Measurements from ENCODE around the gene TPPP3.

The TPPP3 gene

DNA sequence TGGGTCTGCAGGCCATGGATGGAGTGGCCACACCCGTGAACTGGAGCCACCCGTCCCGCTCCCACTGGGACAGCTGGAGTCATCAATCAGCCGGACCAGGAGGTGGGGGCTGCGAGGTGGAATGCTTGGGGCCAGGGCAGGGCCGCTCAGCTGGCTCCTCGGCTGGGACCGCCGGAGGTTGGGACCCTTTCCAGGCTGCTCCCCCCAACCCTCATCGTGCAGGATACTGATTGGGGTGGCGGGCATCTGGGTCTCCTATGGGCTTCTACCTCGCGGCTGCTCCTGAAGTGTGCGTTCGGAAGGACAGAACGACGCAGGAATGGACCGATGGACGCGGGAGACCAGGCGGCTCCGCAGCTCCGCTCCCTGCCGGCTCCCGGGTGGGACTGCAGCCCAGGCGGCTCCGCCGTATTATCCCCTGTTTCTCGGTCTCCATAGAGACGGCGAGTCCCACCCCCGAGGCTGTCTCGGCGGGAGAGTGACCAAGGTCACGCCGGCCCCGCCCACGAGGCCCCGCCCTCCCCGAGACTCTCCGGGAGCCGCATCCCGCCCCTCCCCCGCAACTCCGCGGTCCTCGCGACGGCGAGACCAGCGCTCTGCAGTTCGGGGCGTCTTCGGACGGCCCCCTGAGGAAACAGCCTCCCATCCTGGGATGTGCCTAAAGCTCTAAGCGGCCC, at the start of gene TPPP3:
TSS of gene TPPP3 (minus strand) at position 388 of the 677 bp plus-strand sequence. CDS start 2,387 bp downstream, outside the sequence.
- no peak within 1 kb of the TSS for H3K9ac ChIP-seq (ENCODE audit: low read depth, low read length)
- no peaks in the 10 kb centered on the region for H3K36me3 ChIP-seq (ENCODE audit: control insufficient read depth, insufficient read depth, low read length)
- peaks cover 12% of the 10 kb centered on the region for H3K4me1 ChIP-seq (ENCODE audit: control insufficient read depth, insufficient read depth, low read length)
- peak within 1 kb of the TSS; percentile 59 for H3K4me3 ChIP-seq (ENCODE audit: low read depth, low read length)
- H3K27me3 ChIP-seq (ENCODE audit: control insufficient read depth, insufficient read depth, low read length): peaks cover 38% of the 10 kb centered on the region
- H3K9me3 ChIP-seq (ENCODE audit: control insufficient read depth, insufficient read depth, low read length): no peaks in the 10 kb centered on the region

GRCh38 chr16:67442581-67443255, 49.4 kb upstream of the TPPP3 start:
- no peaks in the 10 kb centered on the region for H3K4me1 ChIP-seq (ENCODE audit: control insufficient read depth, insufficient read depth, low read length)
- H3K27me3 ChIP-seq (ENCODE audit: control insufficient read depth, insufficient read depth, low read length): no peaks in the 10 kb centered on the region
- H3K9ac ChIP-seq (ENCODE audit: low read depth, low read length): no peak overlapping the region
- no peaks in the 10 kb centered on the region for H3K9me3 ChIP-seq (ENCODE audit: control insufficient read depth, insufficient read depth, low read length)
- peaks cover 24% of the 10 kb centered on the region for H3K36me3 ChIP-seq (ENCODE audit: control insufficient read depth, insufficient read depth, low read length)
- H3K4me3 ChIP-seq (ENCODE audit: low read depth, low read length): no peak overlapping the region

DNA sequence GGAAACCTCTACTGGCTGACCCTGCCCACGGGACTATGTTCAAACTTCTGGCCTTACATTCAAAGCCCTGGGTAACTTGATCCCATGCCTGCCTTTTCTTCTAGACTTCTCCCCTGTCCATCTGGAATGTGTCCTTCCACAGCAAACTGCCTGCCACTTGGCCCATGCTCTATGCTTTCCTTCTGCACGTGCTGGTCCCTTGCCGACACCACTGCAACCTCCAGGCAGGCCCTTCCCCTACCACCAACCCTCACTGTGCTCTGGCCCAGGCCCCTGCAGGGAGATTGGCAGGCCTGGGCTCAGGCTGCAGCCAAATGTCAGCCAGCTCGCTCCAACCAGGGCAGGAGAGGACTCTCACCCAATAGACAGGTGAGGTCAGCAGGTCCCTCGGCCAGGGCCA, 48.6 kb upstream of the TPPP3 start:
- Histone ChIP-seq H3K27me3 (ENCODE audit: control insufficient read depth, insufficient read depth, low read length) (no peaks in the 10 kb centered on the region), H3K9ac (ENCODE audit: low read depth, low read length) (no peak overlapping the region), H3K4me1 (ENCODE audit: control insufficient read depth, insufficient read depth, low read length) (no peaks in the 10 kb centered on the region), H3K36me3 (ENCODE audit: control insufficient read depth, insufficient read depth, low read length) (peaks cover 25% of the 10 kb centered on the region), H3K4me3 (ENCODE audit: low read depth, low read length) (no peak overlapping the region), H3K9me3 (ENCODE audit: control insufficient read depth, insufficient read depth, low read length) (no peaks in the 10 kb centered on the region)

DNA sequence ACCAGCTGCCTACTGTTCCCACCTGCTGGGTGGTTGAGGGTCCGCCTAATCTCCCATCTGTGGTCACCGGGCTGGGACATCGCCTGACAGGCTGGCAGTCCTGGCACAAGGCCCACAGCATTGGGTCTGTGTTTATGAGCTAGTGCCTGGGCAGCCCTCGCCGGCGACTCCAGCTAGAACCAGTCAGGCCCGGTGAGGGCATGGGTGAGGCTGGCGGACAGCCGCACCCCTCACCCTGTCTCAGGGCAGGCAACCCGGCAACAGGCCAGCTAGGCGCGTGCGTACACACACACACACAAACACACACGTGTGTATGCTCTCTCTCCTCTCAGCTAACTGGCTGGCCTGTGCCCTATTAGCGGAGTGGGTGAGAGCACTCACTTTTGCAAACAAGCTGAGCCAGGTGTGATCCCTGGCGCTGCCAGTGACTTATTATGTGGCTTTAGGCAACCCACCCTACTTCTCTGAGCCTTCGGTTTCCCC, 48.0 kb upstream of the TPPP3 start:
- Histone ChIP-seq H3K27me3 (ENCODE audit: control insufficient read depth, insufficient read depth, low read length) (no peaks in the 10 kb centered on the region), H3K4me1 (ENCODE audit: control insufficient read depth, insufficient read depth, low read length) (no peaks in the 10 kb centered on the region), H3K4me3 (ENCODE audit: low read depth, low read length) (no peak overlapping the region), H3K36me3 (ENCODE audit: control insufficient read depth, insufficient read depth, low read length) (peaks cover 27% of the 10 kb centered on the region), H3K9ac (ENCODE audit: low read depth, low read length) (no peak overlapping the region), H3K9me3 (ENCODE audit: control insufficient read depth, insufficient read depth, low read length) (no peaks in the 10 kb centered on the region)

DNA sequence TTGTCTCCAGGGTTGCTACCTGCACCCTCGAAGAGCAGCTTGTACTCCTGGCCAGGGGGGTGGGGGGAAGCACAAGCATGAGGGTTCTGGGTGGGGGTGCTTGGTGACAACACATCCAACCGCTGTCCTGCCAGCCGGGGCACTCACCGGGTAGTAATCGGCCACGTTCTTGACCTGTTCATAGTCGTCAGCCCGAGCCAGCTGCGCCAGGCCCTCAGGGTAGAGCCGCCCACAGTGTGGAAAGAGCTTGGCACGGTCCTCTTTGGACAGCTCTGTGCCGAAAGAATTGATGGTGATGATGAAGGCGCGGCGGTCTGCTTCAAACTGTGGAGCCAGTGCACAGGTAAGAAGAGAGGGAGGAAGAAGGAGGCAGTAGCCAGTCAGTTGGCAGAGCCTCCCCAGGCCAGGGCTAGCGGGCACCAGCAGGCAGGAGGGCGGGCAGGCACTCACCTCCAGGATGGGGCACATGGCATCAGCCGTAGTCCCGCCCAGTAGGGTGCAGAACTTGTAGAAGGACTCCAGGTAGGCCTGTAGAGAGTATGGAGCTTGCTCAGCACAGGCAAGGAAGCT, 45.6 kb upstream of the TPPP3 start:
- H3K36me3 ChIP-seq (ENCODE audit: control insufficient read depth, insufficient read depth, low read length): peaks cover 27% of the 10 kb centered on the region
- H3K4me3 ChIP-seq (ENCODE audit: low read depth, low read length): no peak overlapping the region
- H3K27me3 ChIP-seq (ENCODE audit: control insufficient read depth, insufficient read depth, low read length): no peaks in the 10 kb centered on the region
- H3K4me1 ChIP-seq (ENCODE audit: control insufficient read depth, insufficient read depth, low read length): peaks cover 1% of the 10 kb centered on the region
- no peaks in the 10 kb centered on the region for H3K9me3 ChIP-seq (ENCODE audit: control insufficient read depth, insufficient read depth, low read length)
- no peak overlapping the region for H3K9ac ChIP-seq (ENCODE audit: low read depth, low read length)

DNA sequence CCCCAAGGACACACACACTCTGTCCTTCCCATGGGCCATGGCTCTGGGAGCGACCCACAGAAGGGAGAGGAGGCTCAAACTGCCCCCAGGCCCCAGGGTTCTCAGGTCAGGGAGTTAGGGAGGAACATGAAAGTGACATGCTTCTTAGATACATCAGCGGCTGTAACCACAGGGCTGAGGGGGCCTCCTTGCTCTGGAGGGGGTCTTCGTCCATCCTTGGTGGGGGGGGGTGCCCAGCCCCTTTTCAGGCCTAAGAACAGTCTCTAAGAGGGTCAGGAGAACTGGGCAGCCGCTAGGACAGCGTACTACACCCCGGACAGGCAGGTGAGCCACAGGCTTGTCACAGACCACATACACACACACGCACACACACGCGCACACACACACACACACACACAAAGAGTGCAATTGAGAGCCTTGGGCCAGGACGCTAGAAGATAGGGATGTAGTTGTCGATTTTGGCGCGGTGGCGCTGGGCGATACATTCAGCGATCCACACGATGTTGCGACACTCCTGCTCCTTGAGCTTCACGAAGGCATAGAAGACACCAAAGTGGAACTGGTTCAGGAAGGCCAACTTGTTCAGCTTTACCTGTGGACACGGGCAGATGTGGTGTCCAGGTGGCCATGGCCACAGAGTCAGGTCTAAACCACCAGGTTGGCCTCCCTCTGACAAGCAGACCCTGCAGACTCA, 44.9 kb upstream of the TPPP3 start:
- H3K27me3 ChIP-seq (ENCODE audit: control insufficient read depth, insufficient read depth, low read length): no peaks in the 10 kb centered on the region
- H3K4me1 ChIP-seq (ENCODE audit: control insufficient read depth, insufficient read depth, low read length): peaks cover 3% of the 10 kb centered on the region
- H3K36me3 ChIP-seq (ENCODE audit: control insufficient read depth, insufficient read depth, low read length): peaks cover 27% of the 10 kb centered on the region

GRCh38 chr16:67437513-67437912, 44.2 kb upstream of the TPPP3 start:
- no peak overlapping the region for H3K4me3 ChIP-seq (ENCODE audit: low read depth, low read length)
- no peak overlapping the region for H3K9ac ChIP-seq (ENCODE audit: low read depth, low read length)
- no peaks in the 10 kb centered on the region for H3K27me3 ChIP-seq (ENCODE audit: control insufficient read depth, insufficient read depth, low read length)
- no peaks in the 10 kb centered on the region for H3K9me3 ChIP-seq (ENCODE audit: control insufficient read depth, insufficient read depth, low read length)
- peaks cover 22% of the 10 kb centered on the region for H3K36me3 ChIP-seq (ENCODE audit: control insufficient read depth, insufficient read depth, low read length)
- H3K4me1 ChIP-seq (ENCODE audit: control insufficient read depth, insufficient read depth, low read length): peaks cover 7% of the 10 kb centered on the region

More for the DNA sequence above, 44.9 kb upstream of the TPPP3 start:
- no peaks in the 10 kb centered on the region for H3K9me3 ChIP-seq (ENCODE audit: control insufficient read depth, insufficient read depth, low read length)
- no peak overlapping the region for H3K4me3 ChIP-seq (ENCODE audit: low read depth, low read length)
- H3K9ac ChIP-seq (ENCODE audit: low read depth, low read length): no peak overlapping the region

GRCh38 chr16:67436640-67437193, 43.4 kb upstream of the TPPP3 start:
- Histone ChIP-seq H3K9me3 (ENCODE audit: control insufficient read depth, insufficient read depth, low read length) (no peaks in the 10 kb centered on the region), H3K4me3 (ENCODE audit: low read depth, low read length) (no peak overlapping the region), H3K9ac (ENCODE audit: low read depth, low read length) (no peak overlapping the region), H3K4me1 (ENCODE audit: control insufficient read depth, insufficient read depth, low read length) (peaks cover 10% of the 10 kb centered on the region), H3K36me3 (ENCODE audit: control insufficient read depth, insufficient read depth, low read length) (peaks cover 18% of the 10 kb centered on the region), H3K27me3 (ENCODE audit: control insufficient read depth, insufficient read depth, low read length) (no peaks in the 10 kb centered on the region)

- Histone ChIP-seq H3K9ac (ENCODE audit: low read depth, low read length) (no peak overlapping the region), H3K9me3 (ENCODE audit: control insufficient read depth, insufficient read depth, low read length) (no peaks in the 10 kb centered on the region), H3K4me1 (ENCODE audit: control insufficient read depth, insufficient read depth, low read length) (peaks cover 10% of the 10 kb centered on the region), H3K4me3 (ENCODE audit: low read depth, low read length) (no peak overlapping the region), H3K36me3 (ENCODE audit: control insufficient read depth, insufficient read depth, low read length) (peaks cover 18% of the 10 kb centered on the region), H3K27me3 (ENCODE audit: control insufficient read depth, insufficient read depth, low read length) (no peaks in the 10 kb centered on the region)
Measured at GRCh38 chr16:67435758-67436164, 42.5 kb upstream of the TPPP3 start.

DNA sequence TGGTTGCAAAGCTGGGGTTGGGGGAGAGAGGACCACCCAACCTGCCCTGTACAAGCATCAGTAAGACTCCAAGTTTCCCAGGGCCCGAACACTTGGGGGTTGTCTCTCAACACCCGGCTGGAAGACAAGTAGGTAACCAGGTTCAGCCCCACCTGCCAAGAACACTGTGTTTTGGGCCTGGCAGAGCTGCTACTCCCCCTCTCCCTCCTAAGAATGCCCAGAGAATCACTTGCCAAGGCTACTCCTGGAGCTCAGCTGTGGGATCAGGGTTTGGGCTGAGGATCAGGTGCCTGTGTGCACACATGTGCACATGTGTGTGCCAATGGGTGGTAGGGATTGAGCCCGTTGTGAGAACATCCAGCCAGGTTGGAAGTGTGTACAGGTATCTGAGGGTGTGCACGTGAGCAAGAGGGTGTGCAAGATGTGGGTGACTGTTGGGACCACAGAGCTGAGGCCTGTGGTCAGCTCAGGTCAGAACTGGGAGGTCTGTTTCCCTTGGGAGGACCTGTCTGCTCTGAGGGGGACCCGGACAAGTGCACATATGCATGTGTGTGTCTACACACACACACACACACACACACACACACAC, 39.9 kb upstream of the TPPP3 start:
- Histone ChIP-seq H3K4me3 (ENCODE audit: low read depth, low read length) (peak overlapping the region; percentile 50), H3K4me1 (ENCODE audit: control insufficient read depth, insufficient read depth, low read length) (peaks cover 14% of the 10 kb centered on the region), H3K9me3 (ENCODE audit: control insufficient read depth, insufficient read depth, low read length) (no peaks in the 10 kb centered on the region), H3K36me3 (ENCODE audit: control insufficient read depth, insufficient read depth, low read length) (peaks cover 11% of the 10 kb centered on the region), H3K27me3 (ENCODE audit: control insufficient read depth, insufficient read depth, low read length) (peaks cover 19% of the 10 kb centered on the region), H3K9ac (ENCODE audit: low read depth, low read length) (no peak overlapping the region)

DNA sequence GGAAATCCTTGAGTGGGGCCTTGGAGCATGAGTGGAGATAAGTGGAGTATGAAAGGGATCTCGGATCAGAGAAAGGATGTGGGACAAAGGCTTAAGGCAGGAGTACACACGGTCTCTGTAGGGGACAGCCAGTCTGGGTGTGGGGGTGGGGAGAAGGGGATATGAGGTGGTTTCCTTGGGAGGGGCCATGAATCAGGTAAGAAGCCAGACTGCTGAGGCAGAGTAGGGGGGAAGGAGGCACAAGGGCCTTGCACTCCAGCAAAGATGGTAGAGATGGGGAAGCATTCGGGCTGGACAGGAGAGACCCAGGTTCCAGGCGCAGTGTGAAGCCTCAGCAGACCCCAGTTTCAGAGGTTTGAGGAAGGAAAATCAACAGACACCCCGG, 39.2 kb upstream of the TPPP3 start:
- Histone ChIP-seq H3K27me3 (ENCODE audit: control insufficient read depth, insufficient read depth, low read length) (peaks cover 19% of the 10 kb centered on the region), H3K4me3 (ENCODE audit: low read depth, low read length) (peak overlapping the region; percentile 50), H3K9ac (ENCODE audit: low read depth, low read length) (peak overlapping the region; percentile 76), H3K36me3 (ENCODE audit: control insufficient read depth, insufficient read depth, low read length) (peaks cover 9% of the 10 kb centered on the region), H3K4me1 (ENCODE audit: control insufficient read depth, insufficient read depth, low read length) (peaks cover 16% of the 10 kb centered on the region), H3K9me3 (ENCODE audit: control insufficient read depth, insufficient read depth, low read length) (no peaks in the 10 kb centered on the region)
